NCI-H748 (cell line): ENCODE results near the gene SCAANT1.
A peak's percentile ranks its signal among the peaks of the same experiment; 100 is the strongest.

Experiments
- DNase-seq: peaks from one replicate; lab custom pipeline; 2025; ENCODE audit not compliant: unreplicated experiment; lab: John Stamatoyannopoulos, UW

SCAANT1 gene

GRCh38 chr3:63905731-63906620 lies 6.2 kb downstream of the SCAANT1 start:
- DNase-seq = no peak

- peak; percentile 89 for DNase-seq
These were observed 11.7 kb downstream of the SCAANT1 start for GRCh38 chr3:63900459-63900858.

- no peak for DNase-seq
These were observed 12.2 kb downstream of the SCAANT1 start for GRCh38 chr3:63900010-63900409.

- no peak for DNase-seq
These were observed 15.7 kb downstream of the SCAANT1 start for GRCh38 chr3:63896332-63897030.

- DNase-seq = no peak
These were observed 16.6 kb downstream of the SCAANT1 start for GRCh38 chr3:63895422-63896189.

GRCh38 chr3:63892773-63893352 lies 19.3 kb downstream of the SCAANT1 start:
- no peak for DNase-seq

- no peak for DNase-seq
These were observed 20.7 kb downstream of the SCAANT1 start for GRCh38 chr3:63891518-63891917.

GRCh38 chr3:63886858-63887257 lies 25.3 kb downstream of the SCAANT1 start:
- DNase-seq = no peak

- no peak for DNase-seq
These were observed 31.5 kb downstream of the SCAANT1 start for GRCh38 chr3:63880653-63881052.

GRCh38 chr3:63878394-63879060 lies 33.7 kb downstream of the SCAANT1 start:
- no peak for DNase-seq

GRCh38 chr3:63877737-63878393 lies 34.3 kb downstream of the SCAANT1 start:
- DNase-seq = no peak

- DNase-seq = no peak
These were observed 35.9 kb downstream of the SCAANT1 start for GRCh38 chr3:63876260-63876659.

- DNase-seq = peak; percentile 60
These were observed 36.7 kb downstream of the SCAANT1 start for GRCh38 chr3:63875510-63875909.

GRCh38 chr3:63874769-63875168 lies 37.4 kb downstream of the SCAANT1 start:
- DNase-seq = no peak

- no peak for DNase-seq
These were observed 39.9 kb downstream of the SCAANT1 start for GRCh38 chr3:63872135-63872924.

GRCh38 chr3:63870615-63871005 lies 41.6 kb downstream of the SCAANT1 start:
- DNase-seq = no peak

GRCh38 chr3:63869940-63870614 lies 42.1 kb downstream of the SCAANT1 start:
- no peak for DNase-seq

GRCh38 chr3:63867225-63867624 lies 45.0 kb downstream of the SCAANT1 start:
- no peak for DNase-seq

- no peak for DNase-seq
These were observed 47.2 kb downstream of the SCAANT1 start for GRCh38 chr3:63864965-63865327.
